ENCODE results near the gene C17orf67.

The C17orf67 gene

GRCh38 chr17:56774650-56775049 is 59.1 kb downstream of the C17orf67 start:
- H3K4me3 ChIP-seq (ENCODE audit: control insufficient read depth, low read depth, low read length) = no peak overlapping the region
- TF ChIP-seq, protein P1, sequence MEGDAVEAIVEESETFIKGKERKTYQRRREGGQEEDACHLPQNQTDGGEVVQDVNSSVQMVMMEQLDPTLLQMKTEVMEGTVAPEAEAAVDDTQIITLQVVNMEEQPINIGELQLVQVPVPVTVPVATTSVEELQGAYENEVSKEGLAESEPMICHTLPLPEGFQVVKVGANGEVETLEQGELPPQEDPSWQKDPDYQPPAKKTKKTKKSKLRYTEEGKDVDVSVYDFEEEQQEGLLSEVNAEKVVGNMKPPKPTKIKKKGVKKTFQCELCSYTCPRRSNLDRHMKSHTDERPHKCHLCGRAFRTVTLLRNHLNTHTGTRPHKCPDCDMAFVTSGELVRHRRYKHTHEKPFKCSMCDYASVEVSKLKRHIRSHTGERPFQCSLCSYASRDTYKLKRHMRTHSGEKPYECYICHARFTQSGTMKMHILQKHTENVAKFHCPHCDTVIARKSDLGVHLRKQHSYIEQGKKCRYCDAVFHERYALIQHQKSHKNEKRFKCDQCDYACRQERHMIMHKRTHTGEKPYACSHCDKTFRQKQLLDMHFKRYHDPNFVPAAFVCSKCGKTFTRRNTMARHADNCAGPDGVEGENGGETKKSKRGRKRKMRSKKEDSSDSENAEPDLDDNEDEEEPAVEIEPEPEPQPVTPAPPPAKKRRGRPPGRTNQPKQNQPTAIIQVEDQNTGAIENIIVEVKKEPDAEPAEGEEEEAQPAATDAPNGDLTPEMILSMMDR (IDR thresholded peaks at IDR 0.05; ENCODE audit: control insufficient read depth, insufficient read depth, low read depth, low read length, missing control alignments) = no peak
- DNase-seq (ENCODE audit: low read depth) = no peak

DNA sequence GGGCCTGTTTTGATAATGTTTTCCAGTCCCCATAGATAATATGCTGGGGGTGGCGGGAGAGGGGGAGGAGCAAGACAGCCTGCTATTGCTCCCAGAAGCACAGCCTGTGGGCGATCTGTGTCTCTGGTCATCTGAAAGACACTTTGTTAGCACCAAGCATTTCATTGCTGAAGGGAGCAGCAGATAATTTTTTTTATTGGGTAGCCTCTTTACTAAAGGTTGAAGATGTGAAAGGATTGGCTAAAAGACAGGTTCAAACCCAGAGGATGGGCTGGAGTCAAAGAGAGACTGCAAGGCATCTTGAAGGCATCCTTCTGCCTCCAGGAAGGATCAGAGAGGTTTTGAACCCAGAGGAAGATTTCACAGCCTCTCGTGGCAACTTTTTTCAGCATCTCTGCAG is 60.6 kb downstream of the C17orf67 start:
- no peak overlapping the region for H3K4me3 ChIP-seq (ENCODE audit: control insufficient read depth, low read depth, low read length)
- TF ChIP-seq, protein P1 (IDR thresholded peaks at IDR 0.05; ENCODE audit: control insufficient read depth, insufficient read depth, low read depth, low read length, missing control alignments) = no peak
- DNase-seq (ENCODE audit: low read depth) = no peak

- TF ChIP-seq, protein P1 (IDR thresholded peaks at IDR 0.05; ENCODE audit: control insufficient read depth, insufficient read depth, low read depth, low read length, missing control alignments) = no peak
- no peak for DNase-seq (ENCODE audit: low read depth)
- no peak overlapping the region for H3K4me3 ChIP-seq (ENCODE audit: control insufficient read depth, low read depth, low read length)
These were observed 61.3 kb downstream of the C17orf67 start for GRCh38 chr17:56772442-56772841.

- DNase-seq (ENCODE audit: low read depth) = no peak
- no peak overlapping the region for H3K4me3 ChIP-seq (ENCODE audit: control insufficient read depth, low read depth, low read length)
- TF ChIP-seq, protein P1 (IDR thresholded peaks at IDR 0.05; ENCODE audit: control insufficient read depth, insufficient read depth, low read depth, low read length, missing control alignments) = no peak
These were observed 61.7 kb downstream of the C17orf67 start for GRCh38 chr17:56771975-56772374.

- H3K4me3 ChIP-seq (ENCODE audit: control insufficient read depth, low read depth, low read length) = no peak overlapping the region
- no peak for DNase-seq (ENCODE audit: low read depth)
- TF ChIP-seq, protein P1 (IDR thresholded peaks at IDR 0.05; ENCODE audit: control insufficient read depth, insufficient read depth, low read depth, low read length, missing control alignments) = no peak
These were observed 62.2 kb downstream of the C17orf67 start for GRCh38 chr17:56771563-56771962.

DNA sequence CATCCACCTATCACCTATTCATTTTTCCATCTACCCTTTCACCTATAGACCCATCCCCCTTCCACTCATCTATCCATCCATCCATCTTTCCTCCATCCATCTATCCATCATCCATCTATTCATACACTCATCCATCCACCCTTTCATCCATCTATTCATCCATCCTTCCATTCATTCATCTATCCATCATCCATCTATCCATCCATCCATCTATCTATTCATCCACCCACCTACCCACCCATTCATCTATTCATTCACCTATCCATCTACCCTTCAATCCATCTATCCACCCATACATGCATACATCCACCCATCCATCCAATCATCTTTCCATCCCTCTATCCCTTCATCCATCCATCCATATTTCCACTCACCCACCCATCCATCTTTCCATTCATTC is 63.3 kb downstream of the C17orf67 start:
- TF ChIP-seq, protein P1 (IDR thresholded peaks at IDR 0.05; ENCODE audit: control insufficient read depth, insufficient read depth, low read depth, low read length, missing control alignments) = no peak
- no peak for DNase-seq (ENCODE audit: low read depth)
- H3K4me3 ChIP-seq (ENCODE audit: control insufficient read depth, low read depth, low read length) = no peak overlapping the region

GRCh38 chr17:56765449-56765848 is 68.3 kb downstream of the C17orf67 start:
- H3K4me3 ChIP-seq (ENCODE audit: control insufficient read depth, low read depth, low read length) = no peak overlapping the region
- no peak for DNase-seq (ENCODE audit: low read depth)
- TF ChIP-seq, protein P1 (IDR thresholded peaks at IDR 0.05; ENCODE audit: control insufficient read depth, insufficient read depth, low read depth, low read length, missing control alignments) = no peak

All from AG09309 (cell line).